Measurements from ENCODE around the gene BRMS1.
"Not testable (repeated sequence)": the region's sequence is repeated elsewhere in the genome, so short reads cannot be mapped to it uniquely, and the experiment has no call there.

BRMS1 gene

DNA sequence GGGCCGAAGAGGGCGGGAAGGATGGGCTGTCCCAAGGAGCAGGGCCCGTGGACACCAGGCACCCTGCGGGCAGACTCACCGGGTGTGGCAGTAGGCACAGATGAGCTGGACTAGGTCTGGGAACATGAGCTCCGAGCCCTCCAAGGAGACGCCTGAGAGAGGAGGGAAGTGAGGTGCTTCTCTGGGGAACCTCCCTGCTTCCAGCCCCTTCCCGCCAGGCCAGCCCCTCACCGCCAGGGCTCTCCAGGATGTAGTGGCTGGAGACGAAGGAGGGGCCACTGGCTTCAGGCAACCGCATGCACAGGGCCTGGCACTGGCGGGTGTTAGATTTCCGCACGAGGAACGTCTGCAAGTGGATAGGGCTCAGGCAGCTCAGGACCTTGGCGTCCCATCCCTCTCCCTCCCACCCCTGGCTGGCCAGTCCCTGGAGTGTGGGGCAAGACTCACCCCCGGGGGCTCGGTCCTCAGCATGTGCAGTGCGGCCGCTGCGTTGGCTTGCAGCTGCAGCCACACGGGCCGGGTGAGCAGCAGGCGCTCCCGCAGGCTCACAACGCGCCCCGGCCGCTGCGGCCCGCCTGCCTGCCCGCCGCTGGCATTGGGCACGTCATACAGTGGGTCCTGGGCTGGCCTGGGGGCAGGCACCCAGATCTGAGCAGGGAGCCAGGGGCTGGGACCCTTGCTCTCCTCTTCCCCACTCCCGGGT lies 9.2 kb downstream of the BRMS1 start:
- peak; percentile 67 for DNase-seq

DNA sequence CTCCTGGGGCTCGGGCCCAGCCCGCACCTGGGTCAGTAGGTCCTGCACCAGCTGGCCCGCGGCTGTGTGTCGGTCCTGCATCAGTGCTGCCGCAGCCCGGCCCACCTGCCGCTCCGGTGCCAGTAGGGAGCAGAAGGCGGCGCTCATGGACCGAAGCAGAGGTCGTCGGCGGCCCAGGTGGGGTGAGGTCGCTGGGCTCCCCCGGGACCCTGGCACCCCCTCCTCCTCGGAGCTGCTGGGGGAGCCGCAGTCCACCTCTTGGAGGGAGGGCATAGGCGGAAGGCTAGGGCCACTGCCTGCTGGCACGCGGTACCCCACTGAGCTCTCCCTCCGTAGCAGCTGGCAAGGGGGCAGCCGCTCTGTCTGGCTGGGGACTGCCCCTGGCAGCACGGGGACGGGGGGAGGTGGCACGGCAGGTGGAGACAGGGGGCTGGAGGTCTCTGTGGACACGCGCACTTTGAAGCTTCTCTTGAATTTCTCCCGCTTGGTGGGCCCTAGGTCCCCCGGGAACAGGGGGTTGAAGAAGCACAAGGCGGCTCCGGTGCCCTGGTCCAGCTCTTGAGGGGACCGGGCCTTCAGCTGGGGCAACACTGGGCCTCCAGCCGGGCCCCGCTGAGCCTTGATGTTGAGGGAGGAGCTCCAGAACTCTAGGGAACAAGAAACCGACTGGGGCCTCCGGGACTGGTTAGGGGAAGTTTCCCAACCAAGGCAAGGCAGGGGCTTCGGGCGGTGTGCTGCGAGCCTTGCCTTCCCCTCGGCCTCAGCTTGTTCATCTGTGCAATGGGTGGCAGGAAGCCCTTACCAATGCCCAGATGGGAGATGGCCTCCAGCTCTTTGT lies 10.1 kb downstream of the BRMS1 start:
- DNase-seq = no peak

DNA sequence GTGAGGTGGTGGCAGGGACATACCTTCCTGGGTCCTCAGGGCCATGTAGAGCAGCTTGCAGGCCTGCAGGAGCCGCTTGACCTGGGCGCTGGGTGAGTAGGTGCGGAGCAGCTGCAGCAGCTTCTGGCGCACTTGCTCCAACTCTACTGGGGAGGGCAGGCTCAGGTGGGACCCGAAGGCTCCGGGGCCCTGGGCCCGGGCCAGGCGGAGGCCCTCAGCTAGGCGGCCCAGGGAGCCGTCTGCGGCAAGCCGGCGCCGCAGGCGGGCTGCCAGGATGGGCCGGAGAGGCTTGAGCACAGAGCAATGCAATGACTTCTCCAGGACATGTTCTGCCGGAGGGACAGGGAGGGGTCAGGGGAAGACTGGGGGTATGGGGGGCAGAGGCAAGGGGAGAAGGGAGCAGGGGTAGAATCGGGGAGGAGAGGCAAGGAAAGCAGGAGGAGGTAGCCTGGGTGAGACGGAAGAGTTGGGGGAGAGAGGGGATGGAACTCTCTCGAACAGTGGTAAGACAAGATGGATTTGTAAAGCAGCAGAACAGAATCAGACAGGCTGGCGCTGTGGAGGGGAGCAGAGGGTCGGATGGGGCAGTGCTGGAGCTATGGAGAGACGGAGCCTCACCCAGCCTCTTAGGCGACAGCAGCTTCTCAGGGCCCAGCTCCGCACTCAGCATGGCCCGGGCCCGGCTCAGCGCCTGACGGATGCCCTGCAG lies 10.9 kb downstream of the BRMS1 start:
- DNase-seq = no peak

DNA sequence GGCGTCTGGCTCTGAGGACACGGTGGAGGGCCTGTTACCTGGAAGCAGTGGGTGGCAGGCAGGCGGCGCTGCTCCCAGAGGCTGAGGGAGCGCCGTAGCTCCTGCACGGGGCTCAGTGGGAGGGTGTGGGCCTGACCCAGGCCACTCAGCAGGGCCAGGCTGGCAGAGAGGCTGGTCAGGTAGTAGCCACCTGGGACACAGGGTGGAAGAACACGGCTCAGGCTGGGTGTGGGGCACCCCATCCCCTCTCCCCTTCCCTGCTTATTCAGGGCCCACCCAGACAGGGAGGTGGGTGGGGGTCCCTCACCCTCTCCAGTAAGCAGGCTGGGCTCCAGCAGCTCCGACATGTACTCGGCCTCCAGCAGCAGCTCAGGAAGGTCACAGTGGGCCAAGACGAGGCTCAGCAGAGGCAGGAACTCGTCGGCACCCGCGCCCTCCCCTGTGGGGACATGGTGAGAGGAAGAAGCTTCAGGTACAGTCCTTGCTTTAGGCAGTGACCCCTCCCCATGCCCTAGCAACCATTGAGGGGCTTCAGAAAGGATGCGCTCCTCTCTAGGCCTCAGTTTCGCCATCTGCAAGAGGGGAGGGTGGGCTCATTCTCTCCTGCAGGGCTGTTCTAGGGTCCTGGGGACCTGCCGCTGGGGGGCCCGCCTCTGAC lies 11.6 kb downstream of the BRMS1 start:
- DNase-seq = no peak

DNA sequence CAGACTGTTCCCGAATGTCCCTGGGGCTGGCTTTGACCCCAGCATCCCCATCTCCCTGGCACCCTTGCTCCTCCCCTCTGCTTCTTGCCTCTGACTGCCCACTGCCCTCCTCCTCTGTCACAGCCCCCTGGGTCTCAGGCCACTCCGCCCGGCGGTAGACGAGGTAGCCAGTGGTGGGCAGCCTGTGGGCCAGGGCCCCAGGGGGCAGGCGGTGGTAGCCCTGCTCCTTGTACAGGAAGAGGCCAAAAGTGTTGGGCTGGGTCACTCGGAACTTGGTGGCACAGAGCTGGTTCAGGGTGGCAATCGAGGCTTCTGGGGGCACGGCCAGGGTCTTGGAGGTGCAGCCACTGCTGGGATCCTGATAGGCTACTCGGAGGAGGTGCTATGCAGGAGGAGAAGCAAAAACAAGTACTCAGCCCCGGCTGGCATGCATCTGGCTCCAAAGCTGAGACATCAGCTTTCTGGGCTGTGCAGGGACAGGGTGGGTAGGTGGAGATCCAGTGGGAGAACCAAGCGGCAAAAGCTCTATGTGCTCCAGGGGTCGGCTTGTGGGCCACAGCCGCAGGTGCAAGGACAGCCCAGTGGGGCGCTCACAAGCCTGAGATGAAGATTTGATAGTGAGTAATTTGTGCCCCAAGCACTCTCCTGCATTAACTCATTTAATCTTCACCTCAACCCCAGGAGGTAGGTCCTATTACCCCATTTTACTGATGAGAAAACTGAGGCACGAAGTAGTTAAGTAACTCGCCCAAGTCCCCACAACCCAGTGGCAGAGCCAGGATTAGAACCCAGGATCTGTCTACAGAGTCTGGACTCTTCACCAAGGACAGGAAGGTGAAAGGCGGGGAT lies 12.3 kb downstream of the BRMS1 start:
- DNase-seq = no peak

DNA sequence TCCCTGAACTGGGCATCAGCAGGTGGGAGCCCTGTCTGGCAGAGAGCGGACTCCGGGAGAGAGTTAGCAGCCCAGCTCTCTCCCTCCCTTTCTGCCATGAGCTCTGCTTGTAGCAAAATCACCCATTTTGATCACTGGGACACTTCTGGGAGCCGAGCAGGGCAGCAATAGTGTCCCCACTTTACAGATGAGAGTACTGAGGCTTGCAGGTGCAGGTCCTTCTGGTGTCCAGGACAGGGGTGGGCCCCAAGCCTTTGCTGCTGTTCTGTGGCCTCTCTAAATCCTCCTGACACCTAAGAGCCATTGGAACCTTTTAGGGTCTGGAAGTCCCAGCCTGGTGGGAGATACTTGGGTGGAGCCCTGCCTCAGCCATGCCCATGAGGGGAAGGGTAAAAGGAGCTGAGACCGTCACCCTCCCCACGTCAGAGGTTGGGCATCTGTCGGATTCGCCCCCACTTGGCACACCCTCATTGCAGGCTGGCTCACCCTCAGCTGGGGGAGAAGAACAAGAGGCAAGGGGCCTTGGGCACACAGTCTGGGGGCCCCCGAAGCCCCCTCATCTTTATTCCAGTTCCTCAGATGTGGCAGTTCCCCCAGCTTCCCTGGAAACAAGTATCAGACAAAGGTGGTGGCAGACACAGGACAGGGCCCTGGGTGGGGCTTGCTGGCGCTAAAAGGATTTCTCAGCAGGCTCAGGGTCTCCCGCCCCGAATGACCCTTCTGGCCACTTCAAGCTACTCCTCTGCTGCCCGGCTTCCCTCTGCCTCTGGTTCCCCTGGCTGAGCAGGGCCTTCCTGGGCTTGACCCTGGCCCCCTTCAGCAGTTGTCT lies 13.1 kb downstream of the BRMS1 start:
- DNase-seq = no peak

DNA sequence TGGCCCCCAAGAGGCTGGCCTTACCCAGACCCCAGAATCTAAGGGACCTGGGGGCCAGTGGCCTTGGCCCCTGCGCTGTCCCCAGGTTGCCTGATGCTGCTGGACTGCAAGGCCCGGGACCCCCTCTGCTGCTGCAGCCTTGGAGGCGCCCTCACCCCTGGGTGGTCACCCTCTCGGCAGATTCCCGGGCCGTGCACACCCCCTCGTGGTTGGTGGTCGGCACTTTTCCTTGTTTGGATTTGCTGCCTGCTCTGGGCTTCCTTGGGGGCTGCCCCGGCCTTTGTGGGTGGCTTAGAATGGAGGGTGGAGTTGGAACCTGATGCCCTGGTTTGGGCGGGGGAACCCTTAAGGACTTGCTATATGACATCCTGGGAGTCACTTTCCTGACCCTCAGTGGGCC lies 14.0 kb downstream of the BRMS1 start:
- DNase-seq = no peak

DNA sequence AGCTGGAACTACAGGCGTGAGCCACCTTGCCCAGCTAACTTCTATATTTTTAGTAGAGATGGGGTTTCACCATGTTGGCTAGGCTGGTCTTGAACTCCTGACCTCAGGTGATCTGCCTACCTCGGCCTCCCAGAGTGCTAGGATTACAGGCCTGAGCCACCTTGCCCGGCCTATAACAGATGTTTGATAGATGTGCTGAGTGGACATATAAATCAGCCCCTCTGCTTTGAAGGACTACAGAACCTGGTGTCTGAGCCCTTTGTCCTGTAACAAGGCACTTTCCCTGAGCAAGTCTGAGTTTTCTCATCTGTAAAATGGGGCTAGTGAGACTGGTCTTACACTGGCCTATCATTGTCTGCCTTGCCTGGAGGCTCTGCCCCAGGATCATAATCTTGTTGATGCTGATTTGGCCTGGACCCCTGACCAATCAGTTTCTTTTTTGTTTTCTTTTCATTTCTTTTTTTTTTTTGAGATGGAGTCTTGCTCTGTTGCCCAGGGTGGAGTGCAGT lies 15.7 kb downstream of the BRMS1 start:
- DNase-seq = no peak

DNA sequence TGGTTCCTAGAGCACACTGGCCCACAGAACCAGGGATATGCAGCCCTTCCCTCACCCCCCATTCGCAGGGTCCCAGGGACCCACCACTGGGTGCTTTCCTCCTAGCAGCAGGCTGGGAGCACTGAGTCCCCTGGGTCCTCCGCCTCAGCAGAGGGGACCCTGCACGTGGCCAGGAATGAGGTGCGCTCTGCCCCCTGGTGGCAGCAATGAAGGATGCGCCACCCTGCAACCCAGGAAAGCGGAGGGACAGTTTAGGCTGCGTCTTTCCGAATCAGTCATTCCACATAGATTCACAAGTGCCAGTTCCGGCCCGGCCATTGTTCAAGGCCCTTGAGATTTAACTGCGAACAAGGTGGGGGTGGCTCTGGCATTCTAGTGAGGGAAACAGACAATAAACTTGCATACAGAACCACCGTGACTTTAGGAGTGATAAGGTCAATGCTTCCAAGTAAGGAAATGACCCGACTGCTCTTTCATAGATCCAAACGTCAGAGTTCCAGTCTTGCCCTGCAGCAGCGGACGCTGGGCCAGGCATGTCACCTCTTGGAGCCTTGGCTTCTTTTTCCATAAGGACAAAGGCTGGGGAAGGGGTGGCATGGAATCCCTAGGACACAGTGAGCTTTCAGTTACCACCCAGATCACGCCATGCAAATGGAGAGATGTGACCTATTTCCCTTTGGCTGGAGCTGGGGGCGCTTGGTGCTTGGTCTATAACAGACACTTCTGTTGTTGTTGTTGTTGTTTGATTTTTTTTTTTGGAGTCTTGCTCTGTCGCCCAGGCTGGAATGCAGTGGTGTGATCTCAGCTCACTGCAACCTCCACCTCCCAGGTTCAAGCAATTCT lies 16.4 kb downstream of the BRMS1 start:
- peak; percentile 57 for DNase-seq

DNA sequence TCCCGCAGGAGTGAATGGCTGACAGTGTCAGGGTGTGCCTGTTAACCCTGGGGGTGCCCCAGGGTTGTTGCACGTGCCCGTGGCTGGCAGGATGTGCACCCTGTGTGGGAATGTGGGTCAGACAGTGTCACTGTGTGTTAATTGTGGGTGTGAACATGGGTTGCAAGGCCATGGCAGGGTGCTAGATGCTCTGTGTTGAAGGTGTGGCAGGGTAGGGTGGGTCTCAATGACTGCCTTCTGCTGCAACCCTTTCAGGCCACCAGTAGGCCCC lies 16.9 kb downstream of the BRMS1 start:
- DNase-seq = peak; percentile 26

DNA sequence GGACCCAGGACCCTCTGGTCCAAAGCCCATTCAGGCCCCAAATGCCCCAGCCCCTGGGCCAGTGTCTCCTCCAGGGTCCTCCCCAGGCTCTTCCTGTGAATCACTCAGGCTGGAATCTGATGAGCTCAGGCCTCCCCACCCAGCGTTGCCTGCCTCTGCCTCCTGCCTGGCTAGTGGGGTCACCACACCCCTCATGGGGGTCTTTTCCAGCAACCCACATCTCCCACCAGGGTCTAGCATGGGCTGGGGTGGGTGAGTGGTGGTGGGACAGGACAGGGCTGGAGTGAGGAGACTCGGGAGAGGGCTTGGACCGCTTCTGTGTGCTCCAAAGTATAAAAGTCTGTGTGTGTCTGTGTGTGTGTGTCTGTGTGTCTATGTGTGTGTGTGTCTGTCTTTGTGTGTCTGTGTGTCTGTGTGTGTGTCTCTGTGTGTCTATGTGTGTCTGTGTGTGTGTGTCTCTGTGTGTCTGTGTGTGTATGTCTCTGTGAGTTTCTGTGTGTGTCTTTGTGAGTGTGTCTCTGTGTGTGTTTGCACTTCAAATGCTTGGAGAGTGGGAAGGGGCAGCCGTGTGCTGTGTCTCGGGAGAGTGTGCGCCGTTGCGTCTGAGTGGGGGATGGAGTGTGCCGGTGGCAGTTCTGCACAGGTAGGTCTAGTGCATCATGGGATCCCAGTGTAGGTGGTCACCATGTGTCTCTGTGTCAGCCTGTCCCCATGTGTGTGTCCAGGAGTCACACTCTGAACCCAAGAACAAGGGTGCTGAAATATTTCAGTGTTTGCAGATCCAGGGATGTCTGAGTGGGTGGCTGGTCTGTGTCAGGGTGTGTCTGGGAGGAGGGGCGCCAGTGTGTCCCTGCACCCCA lies 17.5 kb downstream of the BRMS1 start:
- DNase-seq = peak; percentile 79

DNA sequence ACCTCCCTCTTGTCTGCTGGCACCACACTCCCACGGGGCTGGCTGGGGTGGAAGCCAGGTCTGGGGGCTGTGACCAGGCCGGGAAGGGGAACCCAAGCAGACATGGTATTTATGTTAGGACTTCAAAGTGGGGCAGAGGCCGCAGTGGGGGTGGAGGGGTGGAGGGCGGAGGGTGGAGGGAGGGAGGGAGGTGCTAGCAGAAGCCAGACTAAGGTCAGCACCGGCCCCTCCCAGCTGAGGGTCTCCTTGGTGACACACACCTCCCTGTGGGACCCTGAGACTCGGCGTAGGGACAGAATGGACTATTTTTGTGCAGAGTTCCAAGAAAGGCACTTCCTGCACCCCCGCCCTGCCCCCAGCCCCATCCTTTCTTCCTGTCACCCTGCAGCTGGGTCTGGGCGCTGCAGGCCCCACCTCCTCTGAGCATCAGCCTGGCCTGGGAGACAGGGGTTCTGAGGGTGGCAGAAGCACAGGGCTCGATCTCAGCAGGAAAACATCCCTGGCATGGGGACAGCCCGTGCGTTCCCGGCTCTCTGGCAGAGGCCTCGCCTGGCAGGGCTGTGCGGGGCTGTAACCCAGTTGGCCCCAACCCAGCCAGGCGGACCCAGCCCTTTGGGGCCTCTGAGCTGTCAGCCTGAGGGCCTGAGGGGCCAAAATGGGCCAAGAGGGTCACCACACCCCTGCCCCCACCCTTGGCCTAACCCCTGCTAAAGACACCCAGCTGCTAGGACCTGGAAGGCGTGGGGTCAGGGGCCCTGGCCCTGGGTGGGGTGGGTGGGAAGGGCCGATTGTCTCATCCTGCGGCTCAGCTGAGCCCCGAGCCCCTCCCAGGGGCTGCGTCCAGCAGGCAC lies 18.4 kb downstream of the BRMS1 start:
- DNase-seq = peak; percentile 68

DNA sequence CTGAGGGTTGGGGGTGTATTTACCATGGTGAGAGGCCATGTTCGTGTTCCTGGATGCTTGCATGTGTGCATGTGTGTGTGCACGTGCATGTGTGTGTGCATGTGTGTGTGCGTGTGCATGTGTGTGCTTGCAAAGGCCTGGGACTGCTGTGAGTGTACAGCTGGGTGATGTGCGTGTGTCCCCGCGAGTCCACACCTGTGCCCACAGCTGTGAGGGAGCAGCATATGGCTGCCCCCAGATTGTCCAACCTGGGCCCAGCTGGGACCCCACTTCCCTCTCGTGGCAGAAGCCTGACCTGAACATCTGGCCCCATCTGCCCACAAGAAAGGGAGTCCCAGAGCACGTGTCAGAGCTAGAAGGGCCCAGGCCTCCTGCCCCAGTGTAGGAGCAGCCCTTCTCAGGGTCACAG lies 19.6 kb downstream of the BRMS1 start:
- DNase-seq = no peak

DNA sequence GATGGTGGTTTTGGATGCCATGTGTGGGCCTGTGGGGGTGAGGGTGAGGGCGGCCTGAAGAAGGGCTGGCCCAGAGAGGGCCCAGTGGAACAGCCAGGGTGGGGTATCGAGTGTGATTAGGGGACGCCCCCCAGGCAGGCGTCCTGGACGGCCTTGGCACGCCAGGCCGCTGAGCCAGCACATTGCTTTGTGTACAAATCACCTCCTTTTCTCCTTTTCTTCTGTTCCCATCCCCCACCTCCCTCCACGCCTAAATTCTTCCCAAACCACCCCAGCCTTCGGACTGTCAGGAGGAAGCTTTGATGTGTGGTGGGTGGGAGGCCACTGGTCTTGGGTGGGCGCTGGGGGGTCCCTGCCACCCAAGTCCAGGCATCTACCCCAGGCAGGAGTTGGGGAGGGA lies 20.2 kb downstream of the BRMS1 start:
- peak; percentile 57 for DNase-seq

DNA sequence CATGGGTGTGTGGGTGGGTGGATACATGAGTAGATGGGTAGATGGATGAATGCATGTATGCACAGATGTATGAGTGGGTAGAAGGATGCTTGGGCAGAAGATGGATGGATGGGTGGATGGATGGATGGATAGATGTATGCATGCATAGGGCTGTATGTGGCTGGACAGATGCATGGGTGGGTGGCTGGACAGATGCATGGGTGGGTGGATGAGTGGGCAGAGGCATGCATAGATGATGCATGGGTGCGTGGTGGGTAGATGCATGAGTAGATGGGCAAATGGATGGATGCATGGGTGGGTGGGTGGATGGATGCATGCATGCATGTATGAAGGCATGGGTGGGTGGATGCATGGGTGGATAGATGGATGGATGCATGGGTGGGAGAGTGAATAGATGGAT lies 21.2 kb downstream of the BRMS1 start:
- no peak for DNase-seq

DNA sequence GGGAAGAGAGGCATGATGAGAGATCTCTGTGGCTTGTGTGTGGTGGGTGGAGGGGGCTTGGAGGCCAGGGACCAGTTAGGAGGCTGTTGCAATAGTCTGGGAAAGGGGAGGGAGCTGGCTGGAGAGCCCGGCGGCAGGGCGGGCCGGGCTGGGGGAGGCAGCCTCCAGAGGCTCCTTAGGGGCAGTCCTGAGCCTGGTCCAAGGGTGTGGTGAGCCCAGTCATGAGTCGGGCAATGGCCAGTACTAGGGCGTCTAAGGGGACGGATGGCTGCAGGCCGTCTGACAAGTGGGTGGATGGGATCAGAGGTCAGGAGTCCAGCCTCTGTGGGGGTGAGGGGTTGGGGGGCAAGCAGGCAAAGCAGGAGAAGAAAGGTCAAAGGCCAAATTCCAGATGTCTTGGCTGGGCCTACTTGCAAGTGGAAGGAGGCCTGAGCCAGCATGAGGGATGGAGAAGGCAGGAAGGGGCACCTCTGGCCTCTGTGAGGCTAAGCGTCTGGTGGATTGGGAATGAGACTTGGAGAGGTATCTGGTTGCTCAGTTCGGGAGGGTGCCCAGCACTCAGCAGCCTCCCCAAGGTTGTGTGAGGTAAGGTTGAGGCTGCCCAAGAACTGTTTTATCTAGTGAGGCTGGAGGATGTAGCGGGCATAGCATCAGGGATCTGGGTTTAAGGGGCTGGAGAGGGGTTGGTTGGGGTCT lies 22.0 kb downstream of the BRMS1 start:
- no peak for DNase-seq

DNA sequence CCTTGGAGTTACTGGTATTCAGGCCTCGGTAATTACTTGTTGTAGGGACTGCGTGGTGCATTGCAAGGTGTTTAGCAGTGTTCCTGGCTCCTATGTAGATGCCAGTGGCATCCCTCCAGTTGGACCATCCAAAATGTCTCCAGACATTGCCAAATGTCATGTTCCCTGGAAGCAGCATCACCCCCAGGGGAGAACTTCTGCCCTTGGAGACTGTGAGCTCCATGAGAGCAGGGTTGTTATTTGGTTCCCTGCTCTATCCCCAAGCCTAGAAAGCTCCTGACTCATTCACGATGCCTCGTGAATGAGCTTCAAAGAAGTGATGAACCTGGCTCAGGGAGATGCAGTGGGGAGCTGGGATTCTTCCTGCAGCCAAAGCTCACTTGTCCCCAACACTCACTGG lies 23.3 kb downstream of the BRMS1 start:
- no peak for DNase-seq

DNA sequence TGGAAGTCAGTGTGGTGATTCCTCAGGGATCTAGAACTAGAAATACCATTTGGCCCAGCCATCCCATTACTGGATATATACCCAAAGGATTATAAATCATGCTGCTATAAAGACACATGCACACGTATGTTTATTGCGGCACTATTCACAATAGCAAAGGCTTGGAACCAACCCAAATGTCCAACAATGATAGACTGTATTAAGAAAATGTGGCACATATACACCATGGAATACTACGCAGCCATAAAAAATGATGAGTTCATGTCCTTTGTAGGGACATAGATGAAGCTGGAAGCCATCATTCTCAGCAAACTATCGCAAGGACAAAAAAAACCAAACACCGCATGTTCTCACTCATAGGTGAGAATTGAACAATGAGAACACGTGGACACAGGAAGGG lies 24.2 kb downstream of the BRMS1 start:
- not testable (repeated sequence) for DNase-seq
